GM23338 (cell line): Measurements from ENCODE around the gene CELA3B. TPM values are rescaled to one million over a fixed set of nuclear protein-coding genes. Genes with fewer than 3 reads are reported as not detected.

Source experiments
- ATAC-seq: fragments of 200-7000 bp; cut with Tn5 transposase; 3 replicates; pipeline ENCODE4 v1.9.1; 2020
- DNase-seq: peaks from one replicate; pipeline ENCODE4 v3.0.0-alpha.2; 2015; ENCODE audit warnings: low spot score
- H2AFZ ChIP-seq: fragments of 200-600 bp; sonication (generic); 2 replicates; pipeline ENCODE4 v1.8.0; 2016; ENCODE audit warnings: antibody characterized with exemption, mild to moderate bottlenecking, moderate library complexity
- H3F3A ChIP-seq: fragments of 200-600 bp; sonication (generic); replicated peaks from 2 replicates; pipeline ENCODE4 v1.8.0; 2017; ENCODE audit warnings: antibody characterized with exemption, mixed run types, low read depth
- H3K27ac ChIP-seq: fragments of 200-600 bp; sonication (generic); 2 replicates; pipeline ENCODE4 v1.6.1; 2016; ENCODE audit warnings: low read depth
- H3K27me3 ChIP-seq: fragments of 200-600 bp; sonication (generic); 2 replicates; pipeline ENCODE4 v1.8.0; 2016; ENCODE audit warnings: mild to moderate bottlenecking, mixed run types, moderate library complexity; ENCODE audit not compliant: insufficient read depth
- H3K36me3 ChIP-seq: fragments of 200-600 bp; sonication (generic); 2 replicates; pipeline ENCODE4 v1.8.0; 2016; ENCODE audit warnings: mild to moderate bottlenecking; ENCODE audit not compliant: insufficient read depth
- H3K4me1 ChIP-seq: fragments of 200-600 bp; sonication (generic); 2 replicates; pipeline ENCODE4 v1.8.0; 2016; ENCODE audit warnings: mild to moderate bottlenecking, moderate library complexity; ENCODE audit not compliant: insufficient read depth
- H3K4me2 ChIP-seq: fragments of 200-600 bp; sonication (generic); 2 replicates; pipeline ENCODE4 v1.7.1; 2017; ENCODE audit warnings: mixed run types
- H3K4me3 ChIP-seq: fragments of 200-600 bp; sonication (generic); 2 replicates; pipeline ENCODE4 v1.6.1; 2016; ENCODE audit warnings: mixed run types
- H3K79me2 ChIP-seq: fragments of 200-600 bp; sonication (generic); replicated peaks from 2 replicates; pipeline ENCODE4 v1.8.0; 2017; ENCODE audit warnings: mild to moderate bottlenecking; ENCODE audit not compliant: insufficient read depth
- H3K9me2 ChIP-seq: fragments of 200-600 bp; sonication (generic); 2 replicates; pipeline ENCODE4 v1.8.0; 2017; ENCODE audit not compliant: insufficient read depth
- H4K20me1 ChIP-seq: fragments of 200-600 bp; sonication (generic); replicated peaks from 2 replicates; pipeline ENCODE4 v1.8.0; 2017; ENCODE audit warnings: mild to moderate bottlenecking; ENCODE audit not compliant: insufficient read depth
- H3K27ac Mint-ChIP-seq: 2 replicates; pipeline ENCODE4 v1.8.0; 2020; ENCODE audit warnings: inconsistent platforms, mild to moderate bottlenecking, moderate library complexity, mixed read lengths
- H3K27me3 Mint-ChIP-seq: 3 replicates; pipeline ENCODE4 v1.8.0; 2022; ENCODE audit warnings: low read depth, mild to moderate bottlenecking, moderate library complexity, mixed read lengths, inconsistent platforms; ENCODE audit not compliant: insufficient read depth, poor library complexity
- H3K36me3 Mint-ChIP-seq: 3 replicates; pipeline ENCODE4 v1.8.0; 2021; ENCODE audit warnings: low read depth, mild to moderate bottlenecking, inconsistent platforms, moderate library complexity, mixed read lengths
- H3K4me1 Mint-ChIP-seq: 3 replicates; pipeline ENCODE4 v1.8.0; 2020; ENCODE audit warnings: mild to moderate bottlenecking, inconsistent platforms, mixed read lengths
- H3K4me3 Mint-ChIP-seq: 3 replicates; pipeline ENCODE4 v1.8.0; 2021; ENCODE audit warnings: moderate library complexity, mild to moderate bottlenecking, inconsistent platforms, mixed read lengths
- H3K9me3 Mint-ChIP-seq: 3 replicates; pipeline ENCODE4 v1.8.0; 2020; ENCODE audit warnings: moderate library complexity, mild to moderate bottlenecking, inconsistent platforms, mixed read lengths
- CREB1 ChIP-seq: fragments of 250-450 bp; sonication (Bioruptor Pico); IDR thresholded peaks from 2 replicates; pipeline ENCODE4 v1.5.0; 2020; ENCODE audit warnings: low read depth, mild to moderate bottlenecking, moderate library complexity
- CTCF ChIP-seq, 2 experiments: fragments of 200-600 bp in 1 of 2; sonication (generic) in 1 of 2; conservative IDR thresholded peaks; 2 replicates each; pipeline versions ENCODE4 v1.5.1 to v1.6.1; 2016 to 2017; ENCODE audit warnings: antibody characterized with exemption in 2 of 2, low read depth in 2 of 2, mild to moderate bottlenecking in 2 of 2, moderate library complexity in 1 of 2
- EZH2 ChIP-seq: fragments of 200-600 bp; sonication (generic); IDR thresholded peaks from one replicate; pipeline ENCODE4 v1.8.0; 2017; ENCODE audit warnings: antibody characterized with exemption, mild to moderate bottlenecking, low read depth; ENCODE audit not compliant: unreplicated experiment
- EZH2phosphoT487 ChIP-seq: fragments of 200-600 bp; sonication (generic); IDR thresholded peaks from one replicate; pipeline ENCODE4 v1.8.1; 2018; ENCODE audit warnings: antibody characterized with exemption; ENCODE audit not compliant: unreplicated experiment
- JUNB ChIP-seq: IDR thresholded peaks from one replicate; pipeline ENCODE4 v1.6.1; 2016; ENCODE audit warnings: antibody characterized with exemption; ENCODE audit not compliant: unreplicated experiment
- NANOG ChIP-seq: IDR thresholded peaks from 2 replicates; pipeline ENCODE4 v1.6.1; 2016; ENCODE audit warnings: antibody characterized with exemption, borderline replicate concordance
- POLR2AphosphoS5 ChIP-seq: IDR thresholded peaks from 2 replicates; pipeline ENCODE4 v1.6.1; 2016; ENCODE audit warnings: antibody characterized with exemption, low read depth
- STAT1 ChIP-seq: IDR thresholded peaks from one replicate; pipeline ENCODE4 v1.6.1; 2016; ENCODE audit warnings: antibody characterized with exemption; ENCODE audit not compliant: unreplicated experiment
- ZNF114 ChIP-seq: fragments of 250-450 bp; sonication (Bioruptor Pico); IDR thresholded peaks from 2 replicates; pipeline ENCODE4 v1.5.0; 2020; ENCODE audit warnings: mild to moderate bottlenecking, moderate library complexity
- ZNF331 ChIP-seq: fragments of 250-450 bp; sonication (Bioruptor Pico); IDR thresholded peaks from 2 replicates; pipeline ENCODE4 v1.5.0; 2020; ENCODE audit warnings: low read depth, mild to moderate bottlenecking, moderate library complexity
- ZNF462 ChIP-seq: fragments of 250-450 bp; sonication (Bioruptor Pico); IDR thresholded peaks from 2 replicates; pipeline ENCODE4 v1.5.0; 2020; ENCODE audit warnings: mild to moderate bottlenecking, moderate library complexity
- polyA plus RNA-seq: library from polyadenylated mRNA; unstranded; fragments of >200 nt; fragmentation: Nextera tagmentation; extraction: Ambion mirVana; gene quantifications from 2 replicates; pipeline ENCODE4 v1.2.1, GENCODE V29; 2016
- total RNA-seq: library from RNA; depleted of rRNA; stranded (reverse); fragments of >200 nt; shearing (Covaris generic); gene quantifications from 2 replicates; pipeline ENCODE4 v1.2.3, GENCODE V29; 2014
- TF ChIP-seq, protein P1 (sequence below): IDR thresholded peaks from one replicate; pipeline ENCODE4 v1.6.1; 2018; ENCODE audit warnings: antibody characterized with exemption; ENCODE audit not compliant: unreplicated experiment

The CELA3B gene
- total and polyA plus RNA-seq, 2 experiments from 2014 or later: not detected

- H3K9me3 Mint-ChIP-seq: no peaks in the 10 kb centered on the region
- H3K27me3 ChIP-seq: no peaks in the 10 kb centered on the region
- H3K27ac Mint-ChIP-seq: no peak overlapping the region
- ATAC-seq (no peak), DNase-seq (no peak)
- H3K36me3 ChIP-seq: no peaks in the 10 kb centered on the region
- no peak overlapping the region for H3K4me2 ChIP-seq
- H3F3A ChIP-seq: 0 out of 2 replicates have a peak, but pooled peaks cover 3% of the 10 kb centered on the region
- H3K4me1 Mint-ChIP-seq: peaks cover 6% of the 10 kb centered on the region
- H3K36me3 Mint-ChIP-seq: peaks cover 8% of the 10 kb centered on the region; the same call in 1 of the 3 replicates
- H3K79me2 ChIP-seq: peaks cover 17% of the 10 kb centered on the region
- no peak overlapping the region for H3K4me3 ChIP-seq
- H3K27ac ChIP-seq: no peak overlapping the region
- no peaks in the 10 kb centered on the region for H4K20me1 ChIP-seq
- no peak overlapping the region for H2AFZ ChIP-seq
- H3K9me2 ChIP-seq: no peaks in the 10 kb centered on the region
- TF ChIP-seq, protein P1, sequence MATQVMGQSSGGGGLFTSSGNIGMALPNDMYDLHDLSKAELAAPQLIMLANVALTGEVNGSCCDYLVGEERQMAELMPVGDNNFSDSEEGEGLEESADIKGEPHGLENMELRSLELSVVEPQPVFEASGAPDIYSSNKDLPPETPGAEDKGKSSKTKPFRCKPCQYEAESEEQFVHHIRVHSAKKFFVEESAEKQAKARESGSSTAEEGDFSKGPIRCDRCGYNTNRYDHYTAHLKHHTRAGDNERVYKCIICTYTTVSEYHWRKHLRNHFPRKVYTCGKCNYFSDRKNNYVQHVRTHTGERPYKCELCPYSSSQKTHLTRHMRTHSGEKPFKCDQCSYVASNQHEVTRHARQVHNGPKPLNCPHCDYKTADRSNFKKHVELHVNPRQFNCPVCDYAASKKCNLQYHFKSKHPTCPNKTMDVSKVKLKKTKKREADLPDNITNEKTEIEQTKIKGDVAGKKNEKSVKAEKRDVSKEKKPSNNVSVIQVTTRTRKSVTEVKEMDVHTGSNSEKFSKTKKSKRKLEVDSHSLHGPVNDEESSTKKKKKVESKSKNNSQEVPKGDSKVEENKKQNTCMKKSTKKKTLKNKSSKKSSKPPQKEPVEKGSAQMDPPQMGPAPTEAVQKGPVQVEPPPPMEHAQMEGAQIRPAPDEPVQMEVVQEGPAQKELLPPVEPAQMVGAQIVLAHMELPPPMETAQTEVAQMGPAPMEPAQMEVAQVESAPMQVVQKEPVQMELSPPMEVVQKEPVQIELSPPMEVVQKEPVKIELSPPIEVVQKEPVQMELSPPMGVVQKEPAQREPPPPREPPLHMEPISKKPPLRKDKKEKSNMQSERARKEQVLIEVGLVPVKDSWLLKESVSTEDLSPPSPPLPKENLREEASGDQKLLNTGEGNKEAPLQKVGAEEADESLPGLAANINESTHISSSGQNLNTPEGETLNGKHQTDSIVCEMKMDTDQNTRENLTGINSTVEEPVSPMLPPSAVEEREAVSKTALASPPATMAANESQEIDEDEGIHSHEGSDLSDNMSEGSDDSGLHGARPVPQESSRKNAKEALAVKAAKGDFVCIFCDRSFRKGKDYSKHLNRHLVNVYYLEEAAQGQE: no peak
- TF ChIP-seq ZNF462 (CRISPR knock-in tag) (no peak), CREB1 (no peak), EZH2phosphoT487 (no peak), POLR2AphosphoS5 (no peak), NANOG (no peak), JUNB (no peak), STAT1 (no peak), ZNF114 (CRISPR knock-in tag) (no peak), EZH2 (no peak), ZNF331 (CRISPR knock-in tag) (no peak), CTCF (conservative IDR thresholded peaks at IDR 0.05; ENCODE audit: low read depth in 2 of 2) (no peak)
- H3K4me1 ChIP-seq: peaks cover 5% of the 10 kb centered on the region; the same call in 1 of the 2 replicates
- H3K27me3 Mint-ChIP-seq: peaks cover 5% of the 10 kb centered on the region
- no peak overlapping the region for H3K4me3 Mint-ChIP-seq
Measured at GRCh38 chr1:22030473-22030872, 53.7 kb downstream of the CELA3B start.
